Neural progenitor cell (in vitro differentiated cells): ENCODE data around the gene SERINC5.

Experiments used
- CTCF ChIP-seq: fragments of 200-600 bp; sonication (generic); IDR thresholded peaks from 2 replicates; pipeline ENCODE4 v1.5.1; 2017; ENCODE audit warnings: antibody characterized with exemption, mild to moderate bottlenecking
- EZH2 ChIP-seq: fragments of 200-600 bp; sonication (generic); IDR thresholded peaks from 2 replicates; pipeline ENCODE4 v1.6.1; 2017; ENCODE audit warnings: antibody characterized with exemption, mild to moderate bottlenecking, moderate library complexity

DNA sequence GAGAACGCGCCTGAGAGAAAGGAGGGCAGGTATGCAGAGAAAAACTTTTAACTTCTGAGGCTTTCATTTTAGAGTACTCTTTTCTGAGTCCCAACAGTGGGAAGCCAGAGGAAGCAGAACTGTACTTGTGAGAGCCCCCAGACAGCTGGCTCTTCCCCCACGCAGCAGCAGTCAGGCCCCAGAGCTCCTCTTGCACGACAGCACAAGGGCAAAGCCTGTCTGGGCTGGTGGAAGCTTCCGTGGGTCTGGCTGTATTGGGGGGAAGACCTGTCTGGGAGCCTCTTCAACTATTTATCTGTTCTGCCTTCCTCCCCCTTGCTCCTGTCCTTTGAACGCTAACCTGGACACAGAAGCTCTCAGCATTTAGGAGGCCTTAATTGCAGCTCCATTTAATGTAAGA, 152.5 kb downstream of the SERINC5 start:
- no peak for TF ChIP-seq CTCF
- no peak for TF ChIP-seq EZH2
